Stimulated activated naive B cell treated with anti-CD40 and anti-IgM and Interleukin-4, amounts not matched to agents 10 μg/mL and 1 μg/mL and 100 μg/mL, for 72 hours (primary cell): Measurements from ENCODE around the gene ZCCHC9.
"Not testable (repeated sequence)": the region's sequence is repeated elsewhere in the genome, so short reads cannot be mapped to it uniquely, and the experiment has no call there.

Source experiments
- ATAC-seq, 2 donors: fragments of 150-1000 bp; cut with Tn5 transposase; replicated peaks; 2 replicates each; pipeline ENCODE4 v1.10.0; 2021; ENCODE audit warnings: moderate library complexity in 1 of 2
- DNase-seq: peaks from one replicate; pipeline ENCODE4 v3.0.0; 2021
- H3K27ac Mint-ChIP-seq: one replicate; pipeline ENCODE4 v1.8.0; 2022; ENCODE audit warnings: mild to moderate bottlenecking, mixed read lengths
- H3K27me3 Mint-ChIP-seq, 2 donors: one replicate each; pipeline ENCODE4 v1.8.0; 2022; ENCODE audit warnings: mixed read lengths in 2 of 2
- H3K36me3 Mint-ChIP-seq, 2 donors: one replicate each; pipeline ENCODE4 v1.8.0; 2022; ENCODE audit warnings: mixed read lengths in 2 of 2, mild to moderate bottlenecking in 1 of 2
- H3K4me1 Mint-ChIP-seq, 2 donors: one replicate each; pipeline ENCODE4 v1.8.0; 2022; ENCODE audit warnings: mixed read lengths in 2 of 2, mild to moderate bottlenecking in 1 of 2
- H3K4me3 Mint-ChIP-seq, 2 donors: one replicate each; pipeline ENCODE4 v1.8.0; 2022; ENCODE audit warnings: mild to moderate bottlenecking in 2 of 2, mixed read lengths in 2 of 2, moderate library complexity in 1 of 2
- H3K9me3 Mint-ChIP-seq, 2 donors: one replicate each; pipeline ENCODE4 v1.8.0; 2022; ENCODE audit warnings: mixed read lengths in 2 of 2, mild to moderate bottlenecking in 1 of 2

The ZCCHC9 gene

GRCh38 chr5:81288021-81288433 lies 13.4 kb upstream of the ZCCHC9 start:
- peaks cover 18 to 22% of the 10 kb centered on the region in 2 donors for H3K9me3 Mint-ChIP-seq
- H3K36me3 Mint-ChIP-seq, result peaks cover 30 to 51% of the 10 kb centered on the region in 2 donors
- H3K4me1 Mint-ChIP-seq, result peaks cover 12 to 27% of the 10 kb centered on the region in 2 donors
- no peak for DNase-seq
- peak; percentile 52 to 64 for ATAC-seq
- no peak overlapping the region for H3K27ac Mint-ChIP-seq
- H3K27me3 Mint-ChIP-seq, result no peaks in the 10 kb centered on the region
- no peak overlapping the region for H3K4me3 Mint-ChIP-seq

GRCh38 chr5:81290146-81290545 lies 11.2 kb upstream of the ZCCHC9 start:
- ATAC-seq (no peak), DNase-seq (no peak)
- peaks cover 12 to 33% of the 10 kb centered on the region in 2 donors for H3K4me1 Mint-ChIP-seq
- no peak overlapping the region for H3K4me3 Mint-ChIP-seq
- H3K27ac Mint-ChIP-seq, result no peak overlapping the region
- peaks cover 42 to 64% of the 10 kb centered on the region in 2 donors for H3K36me3 Mint-ChIP-seq
- peaks cover 24 to 25% of the 10 kb centered on the region in 2 donors for H3K9me3 Mint-ChIP-seq
- no peaks in the 10 kb centered on the region for H3K27me3 Mint-ChIP-seq

GRCh38 chr5:81292130-81292529 lies 9.3 kb upstream of the ZCCHC9 start:
- Mint-ChIP-seq H3K4me1 (peaks cover 12 to 27% of the 10 kb centered on the region in 2 donors), H3K27ac (peak overlapping the region; percentile 66), H3K27me3 (no peaks in the 10 kb centered on the region), H3K36me3 (peaks cover 40 to 58% of the 10 kb centered on the region in 2 donors), H3K4me3 (no peak overlapping the region), H3K9me3 (peaks cover 24 to 25% of the 10 kb centered on the region in 2 donors)
- DNase-seq (no peak), ATAC-seq (peak; percentile 34 to 51)

GRCh38 chr5:81294021-81294420 lies 7.4 kb upstream of the ZCCHC9 start:
- Mint-ChIP-seq H3K36me3 (peaks cover 40 to 65% of the 10 kb centered on the region in 2 donors), H3K9me3 (peaks cover 24 to 25% of the 10 kb centered on the region in 2 donors), H3K4me1 (peaks cover 14 to 27% of the 10 kb centered on the region in 2 donors)
- not testable (repeated sequence) for H3K27ac Mint-ChIP-seq, H3K27me3 Mint-ChIP-seq, ATAC-seq, DNase-seq, H3K4me3 Mint-ChIP-seq

- no peak overlapping the region for H3K4me3 Mint-ChIP-seq
- ATAC-seq, result no peak
- DNase-seq, result no peak
- H3K36me3 Mint-ChIP-seq, result peaks cover 17 to 32% of the 10 kb centered on the region in 2 donors
- H3K4me1 Mint-ChIP-seq, result peaks cover 13 to 22% of the 10 kb centered on the region in 2 donors
- H3K9me3 Mint-ChIP-seq, result peaks cover 5 to 9% of the 10 kb centered on the region in 2 donors
- H3K27ac Mint-ChIP-seq, result no peak overlapping the region
- H3K27me3 Mint-ChIP-seq, result no peaks in the 10 kb centered on the region
Measured at GRCh38 chr5:81297531-81297930, 3.9 kb upstream of the ZCCHC9 start.

GRCh38 chr5:81300921-81301270 lies 491 bp upstream of the ZCCHC9 start:
- Mint-ChIP-seq H3K4me1 (peaks cover 19 to 38% of the 10 kb centered on the region in 2 donors), H3K27ac (peak overlapping the region; percentile 96), H3K27me3 (no peaks in the 10 kb centered on the region), H3K9me3 (no peaks in the 10 kb centered on the region), H3K4me3 (peak overlapping the region; percentile 93), H3K36me3 (peaks cover 10 to 15% of the 10 kb centered on the region in 2 donors)
- DNase-seq (no peak), ATAC-seq (no peak)

GRCh38 chr5:81302596-81302995 lies 1.2 kb downstream of the ZCCHC9 start:
- peak overlapping the region; percentile 93 for H3K4me3 Mint-ChIP-seq
- ATAC-seq (no peak), DNase-seq (no peak)
- H3K36me3 Mint-ChIP-seq, result peaks cover 10 to 11% of the 10 kb centered on the region in 2 donors
- peaks cover 19 to 38% of the 10 kb centered on the region in 2 donors for H3K4me1 Mint-ChIP-seq
- H3K27ac Mint-ChIP-seq, result peak overlapping the region; percentile 96
- H3K27me3 Mint-ChIP-seq, result no peaks in the 10 kb centered on the region
- H3K9me3 Mint-ChIP-seq, result no peaks in the 10 kb centered on the region

- ATAC-seq (no peak), DNase-seq (no peak)
- no peak overlapping the region for H3K27ac Mint-ChIP-seq
- H3K36me3 Mint-ChIP-seq, result peaks cover 8 to 10% of the 10 kb centered on the region in 2 donors
- peaks cover 18 to 38% of the 10 kb centered on the region in 2 donors for H3K4me1 Mint-ChIP-seq
- H3K9me3 Mint-ChIP-seq, result no peaks in the 10 kb centered on the region
- no peak overlapping the region for H3K4me3 Mint-ChIP-seq
- no peaks in the 10 kb centered on the region for H3K27me3 Mint-ChIP-seq
Measured at GRCh38 chr5:81303563-81303962, 2.2 kb downstream of the ZCCHC9 start.

- Mint-ChIP-seq H3K4me3 (no peak overlapping the region), H3K36me3 (peaks cover 8 to 16% of the 10 kb centered on the region in 2 donors), H3K9me3 (no peaks in the 10 kb centered on the region), H3K4me1 (peaks cover 6 to 21% of the 10 kb centered on the region in 2 donors), H3K27ac (no peak overlapping the region), H3K27me3 (no peaks in the 10 kb centered on the region)
- DNase-seq, result no peak
- no peak for ATAC-seq
Measured at GRCh38 chr5:81305785-81306184, 4.4 kb downstream of the ZCCHC9 start.

GRCh38 chr5:81308836-81309235 lies 7.4 kb downstream of the ZCCHC9 start:
- peaks cover 14 to 24% of the 10 kb centered on the region in 2 donors for H3K36me3 Mint-ChIP-seq
- no peaks in the 10 kb centered on the region for H3K9me3 Mint-ChIP-seq
- peaks cover 4 to 12% of the 10 kb centered on the region in 2 donors for H3K4me1 Mint-ChIP-seq
- DNase-seq (no peak), ATAC-seq (no peak)
- no peak overlapping the region for H3K27ac Mint-ChIP-seq
- no peak overlapping the region for H3K4me3 Mint-ChIP-seq
- H3K27me3 Mint-ChIP-seq, result no peaks in the 10 kb centered on the region

- H3K27me3 Mint-ChIP-seq, result no peaks in the 10 kb centered on the region
- peaks cover 18 to 22% of the 10 kb centered on the region in 2 donors for H3K36me3 Mint-ChIP-seq
- no peak overlapping the region for H3K27ac Mint-ChIP-seq
- ATAC-seq, result no peak
- no peak overlapping the region for H3K4me3 Mint-ChIP-seq
- DNase-seq, result no peak
- H3K4me1 Mint-ChIP-seq, result peaks cover 0 to 3% of the 10 kb centered on the region in 2 donors
- no peaks in the 10 kb centered on the region for H3K9me3 Mint-ChIP-seq
Measured at GRCh38 chr5:81310402-81311063, 9.1 kb downstream of the ZCCHC9 start.

- no peak for DNase-seq
- no peak overlapping the region for H3K4me3 Mint-ChIP-seq
Measured at GRCh38 chr5:81313278-81313677, 11.9 kb downstream of the ZCCHC9 start.

GRCh38 chr5:81313686-81314085 lies 12.3 kb downstream of the ZCCHC9 start:
- peaks cover 0 to 2% of the 10 kb centered on the region in 2 donors for H3K4me1 Mint-ChIP-seq
- H3K4me3 Mint-ChIP-seq, result no peak overlapping the region
- no peak overlapping the region for H3K27ac Mint-ChIP-seq
- H3K36me3 Mint-ChIP-seq, result peaks cover 18 to 20% of the 10 kb centered on the region in 2 donors
- H3K27me3 Mint-ChIP-seq, result no peaks in the 10 kb centered on the region
- no peak for ATAC-seq
- DNase-seq, result no peak
- no peaks in the 10 kb centered on the region for H3K9me3 Mint-ChIP-seq

More at GRCh38 chr5:81313278-81313677, 11.9 kb downstream of the ZCCHC9 start:
- Mint-ChIP-seq H3K27ac (no peak overlapping the region), H3K4me1 (peaks cover 0 to 2% of the 10 kb centered on the region in 2 donors), H3K27me3 (no peaks in the 10 kb centered on the region), H3K36me3 (peaks cover 18 to 20% of the 10 kb centered on the region in 2 donors), H3K9me3 (no peaks in the 10 kb centered on the region)
- no peak for ATAC-seq

- peaks cover 0 to 2% of the 10 kb centered on the region in 2 donors for H3K4me1 Mint-ChIP-seq
- no peaks in the 10 kb centered on the region for H3K27me3 Mint-ChIP-seq
- no peak for DNase-seq
- no peaks in the 10 kb centered on the region for H3K9me3 Mint-ChIP-seq
- no peak for ATAC-seq
- no peak overlapping the region for H3K27ac Mint-ChIP-seq
- H3K4me3 Mint-ChIP-seq, result no peak overlapping the region
- peaks cover 16 to 18% of the 10 kb centered on the region in 2 donors for H3K36me3 Mint-ChIP-seq
Measured at GRCh38 chr5:81314581-81314980, 13.2 kb downstream of the ZCCHC9 start.

- Mint-ChIP-seq H3K4me3 (no peak overlapping the region), H3K4me1 (peaks cover 0 to 2% of the 10 kb centered on the region in 2 donors), H3K36me3 (peaks cover 16 to 18% of the 10 kb centered on the region in 2 donors), H3K27me3 (no peaks in the 10 kb centered on the region), H3K27ac (no peak overlapping the region), H3K9me3 (no peaks in the 10 kb centered on the region)
- DNase-seq (no peak), ATAC-seq (no peak)
Measured at GRCh38 chr5:81315336-81315735, 13.9 kb downstream of the ZCCHC9 start.
